GM18520 (cell line): Measurements from ENCODE around the gene NPHP4.

Experiments
- ATAC-seq: cut with Tn5 transposase; IDR thresholded peaks from one replicate; pipeline ENCODE4 v1.9.1; 2021; ENCODE audit not compliant: unreplicated experiment

Gene NPHP4

DNA sequence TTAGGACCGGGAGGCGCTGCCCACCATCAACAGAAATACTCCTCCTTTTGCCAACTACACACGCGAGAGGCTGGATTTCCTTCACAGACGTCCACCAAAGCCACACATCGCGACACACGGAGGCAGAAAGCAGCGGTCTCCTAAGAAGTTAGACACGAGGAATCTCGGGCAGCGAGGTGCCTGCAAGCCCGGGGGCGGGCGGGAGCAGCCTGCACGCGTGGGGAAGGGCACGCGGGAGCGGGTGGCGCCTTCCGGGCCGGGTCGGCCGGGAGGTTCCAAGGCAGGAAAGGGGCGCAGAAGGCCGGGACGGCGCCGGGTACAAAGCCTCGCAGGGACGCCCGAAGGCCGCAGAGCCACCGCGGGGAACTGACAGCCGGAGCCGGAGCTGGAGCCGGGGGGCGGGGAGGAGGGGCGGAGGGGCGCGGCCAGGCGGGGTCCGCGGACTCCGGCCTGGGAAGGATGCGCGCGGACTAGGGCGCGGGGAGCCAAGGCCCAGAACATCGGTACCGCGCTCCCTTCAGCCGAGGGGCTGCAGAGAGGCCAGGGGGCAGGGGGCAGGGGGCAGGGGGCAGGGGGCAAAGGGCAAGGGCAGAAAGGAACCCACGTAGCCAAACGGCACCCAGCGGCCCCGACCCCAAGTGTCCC is 722 bp downstream of the NPHP4 start:
- no peak for ATAC-seq

DNA sequence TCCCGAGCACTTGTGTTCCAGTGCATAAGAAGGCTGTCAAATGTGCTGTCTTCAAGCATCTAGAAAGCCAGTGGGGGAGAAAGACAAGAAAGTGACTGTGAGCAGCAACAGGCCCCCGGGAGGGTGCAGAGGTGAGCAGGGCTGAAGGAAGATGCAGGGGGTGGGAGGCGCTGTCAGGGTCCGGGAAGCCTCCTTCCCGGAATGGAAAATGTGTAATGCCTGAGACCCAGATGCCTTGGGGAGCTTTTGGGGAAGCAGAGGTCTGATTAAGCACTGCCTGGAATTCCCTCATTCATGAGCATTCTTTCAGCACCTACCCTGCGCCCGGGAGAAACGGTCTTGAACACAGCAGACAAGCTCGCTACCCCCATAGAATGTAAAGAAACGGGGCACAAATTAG is 1.3 kb downstream of the NPHP4 start:
- no peak for ATAC-seq

DNA sequence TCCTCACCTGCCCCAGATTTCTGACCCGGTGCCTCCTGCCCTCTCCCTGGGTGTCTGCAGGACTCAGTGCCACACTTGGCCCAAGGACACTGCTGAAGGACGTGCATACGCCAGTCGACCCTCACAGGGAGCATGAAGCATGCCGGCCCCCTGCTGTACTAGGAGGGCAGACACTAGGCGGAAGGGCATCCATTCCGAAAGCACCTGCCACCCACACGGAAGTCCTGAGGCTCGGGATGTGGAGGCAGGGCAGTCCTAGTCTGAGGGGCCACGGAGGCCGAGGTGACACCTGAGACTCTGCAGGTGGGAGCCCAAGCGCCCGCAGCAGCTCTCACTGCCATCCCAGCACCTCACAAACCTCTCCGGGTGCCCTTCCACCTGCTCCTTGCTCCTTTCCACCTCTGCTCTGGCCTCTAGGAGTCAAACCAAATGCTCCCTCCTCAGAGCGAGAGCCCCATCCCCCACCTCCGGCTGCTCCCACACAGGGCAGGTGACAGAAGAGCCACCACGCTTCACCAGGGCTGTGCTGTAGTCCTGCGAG is 2.4 kb downstream of the NPHP4 start:
- ATAC-seq = no peak

DNA sequence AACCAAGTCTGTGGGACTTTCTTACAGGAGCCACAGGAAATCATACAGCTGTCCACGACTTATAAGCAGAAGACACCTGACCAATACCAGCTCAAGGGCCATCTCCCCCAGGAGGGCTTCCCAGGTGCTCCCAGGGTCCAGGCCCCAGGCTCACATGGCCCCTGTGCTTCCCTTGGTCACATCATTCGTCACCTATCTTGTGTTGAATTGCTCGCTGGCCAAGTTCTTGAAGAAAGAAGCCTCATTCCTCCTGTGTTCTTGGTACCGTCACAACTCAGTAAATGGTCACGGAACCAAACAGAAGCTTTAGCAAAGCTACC is 3.0 kb downstream of the NPHP4 start:
- no peak for ATAC-seq

DNA sequence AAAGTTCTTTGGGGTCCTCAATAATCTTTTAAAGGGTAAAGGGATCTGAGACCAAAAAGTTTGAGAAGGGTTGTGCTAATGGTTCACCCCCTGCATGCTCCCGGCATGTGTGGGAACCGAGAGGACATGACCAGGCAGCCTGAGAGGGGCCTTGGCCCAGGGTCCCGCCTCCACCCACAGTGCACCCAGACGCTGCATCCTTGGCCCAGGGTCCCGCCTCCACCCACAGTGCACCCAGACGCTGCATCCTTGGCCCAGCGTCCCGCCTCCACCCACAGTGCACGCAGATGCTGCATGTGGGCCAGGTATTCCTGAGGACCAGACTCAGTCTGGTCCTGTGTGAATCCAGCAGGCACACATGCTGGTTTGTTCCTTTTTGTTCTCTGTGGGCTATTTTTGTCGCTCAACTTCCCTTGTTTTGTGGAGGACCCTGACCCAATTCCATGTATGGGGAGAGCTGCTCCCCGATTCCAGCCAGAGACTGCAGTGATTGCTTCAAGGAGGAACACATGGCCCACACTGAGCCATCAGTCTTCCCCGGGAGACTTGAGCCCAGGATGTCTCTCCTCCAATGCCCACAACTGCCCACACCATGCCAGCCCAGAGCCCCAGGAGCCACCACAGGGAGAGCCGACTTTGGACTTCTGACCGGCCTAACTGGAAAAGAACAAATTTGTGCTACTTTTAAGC is 3.5 kb downstream of the NPHP4 start:
- no peak for ATAC-seq

DNA sequence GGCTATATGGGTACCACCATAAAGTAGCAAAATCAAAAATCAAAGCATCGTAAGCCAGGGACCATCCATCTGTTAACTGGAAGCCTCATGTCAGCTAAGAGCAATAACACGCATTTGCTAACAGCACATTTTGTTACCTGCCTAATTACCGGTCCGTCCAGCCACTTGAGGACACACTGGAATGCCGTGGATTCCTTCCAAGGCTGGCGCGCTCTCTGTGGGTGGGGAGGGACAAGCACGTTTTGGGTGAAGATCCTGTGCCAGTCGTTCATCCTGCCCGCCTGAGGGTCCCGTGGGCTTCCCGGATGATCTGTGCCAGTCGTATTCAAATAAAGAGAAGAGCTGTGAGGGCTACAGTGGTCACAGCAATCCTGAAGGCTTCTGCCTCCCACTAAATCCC is 6.2 kb downstream of the NPHP4 start:
- ATAC-seq = no peak

DNA sequence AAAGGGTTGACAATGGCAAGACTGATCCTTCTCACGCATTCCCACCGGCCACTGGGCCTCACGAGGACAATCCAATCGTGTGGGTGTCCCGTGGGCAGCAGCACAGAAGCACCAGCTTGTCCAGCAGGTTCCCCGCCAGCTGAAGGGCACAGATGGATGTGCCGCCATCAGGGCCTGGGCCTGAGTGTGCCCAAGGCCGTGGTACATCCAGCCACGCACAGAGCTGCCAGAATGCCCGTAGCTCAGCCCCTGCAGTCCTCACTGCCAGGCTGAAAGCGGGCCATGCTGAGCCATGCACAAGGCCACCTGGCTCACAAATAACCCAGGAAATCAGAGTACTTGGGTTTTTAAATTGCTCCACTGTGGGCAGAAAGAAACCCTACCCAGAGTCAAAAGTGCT is 7.0 kb downstream of the NPHP4 start:
- no peak for ATAC-seq

DNA sequence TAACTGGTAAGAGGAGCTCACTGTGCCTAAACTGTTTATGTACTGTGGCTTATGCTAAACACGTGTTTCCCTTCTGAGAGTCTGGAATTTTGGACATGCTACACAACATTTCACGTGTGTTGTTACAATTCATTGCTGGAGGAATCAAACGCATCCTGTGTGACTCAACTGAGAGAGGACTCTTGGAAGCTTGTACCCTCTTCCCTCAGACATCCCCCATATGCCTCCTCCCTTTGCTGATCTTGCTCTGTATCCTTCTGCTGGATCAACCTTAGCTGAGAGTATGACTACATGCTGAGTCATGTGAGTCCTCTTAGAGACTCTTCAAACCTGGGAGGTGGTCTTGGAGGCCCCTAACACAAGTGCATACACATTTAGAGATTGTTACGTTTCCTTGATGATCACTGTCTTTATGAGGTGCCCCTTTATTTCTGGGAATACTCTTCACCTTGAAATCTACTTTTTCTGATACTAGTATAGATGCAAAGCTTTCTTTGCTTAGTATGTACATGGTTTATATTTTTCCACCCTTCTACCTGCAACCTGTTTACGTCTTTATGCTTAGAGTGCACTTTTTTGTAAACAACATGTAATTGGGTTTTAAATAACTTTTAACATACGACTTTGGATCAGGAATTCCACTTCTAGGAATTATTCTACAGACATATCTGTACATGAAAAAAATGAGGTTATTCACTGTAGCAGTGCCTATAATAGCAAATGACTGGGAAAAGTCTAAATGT is 8.7 kb downstream of the NPHP4 start:
- ATAC-seq = no peak

DNA sequence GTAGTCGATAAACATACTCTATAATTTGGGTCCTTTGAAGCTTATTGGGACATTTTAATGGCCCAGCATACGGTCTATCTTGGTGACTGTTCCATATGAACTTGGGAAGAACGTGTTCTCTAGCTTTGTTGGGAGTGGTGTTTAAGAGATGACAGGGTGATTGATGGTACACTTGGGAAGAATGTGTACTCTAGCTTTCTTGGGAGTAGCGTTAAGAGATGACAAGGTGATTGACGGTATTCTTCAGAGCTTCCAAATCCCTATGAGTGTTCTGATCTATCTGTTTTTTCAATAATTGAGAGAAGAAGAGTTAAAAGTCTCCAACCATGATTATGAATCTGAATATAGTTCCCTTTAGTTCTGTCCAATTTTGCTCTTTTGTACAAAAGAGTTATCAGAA is 9.4 kb downstream of the NPHP4 start:
- ATAC-seq = no peak

DNA sequence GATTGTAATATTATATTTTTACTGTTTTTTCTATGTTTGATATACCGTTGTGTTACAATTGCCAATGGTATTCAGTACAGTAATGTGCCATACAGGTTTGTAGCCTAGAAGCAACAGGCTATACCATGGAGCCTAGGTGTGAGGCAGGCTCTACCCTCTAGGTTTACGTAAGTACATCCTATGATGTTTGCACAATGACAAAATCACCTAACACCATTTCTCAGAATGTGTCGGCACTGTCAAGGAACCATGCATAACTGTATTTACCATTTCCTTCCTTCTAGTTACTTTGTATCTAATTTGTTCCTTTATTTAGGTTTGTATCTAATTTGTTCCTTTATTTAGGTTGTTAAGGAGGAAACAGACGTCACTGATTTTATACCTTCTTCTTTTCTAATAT is 9.9 kb downstream of the NPHP4 start:
- ATAC-seq = no peak

DNA sequence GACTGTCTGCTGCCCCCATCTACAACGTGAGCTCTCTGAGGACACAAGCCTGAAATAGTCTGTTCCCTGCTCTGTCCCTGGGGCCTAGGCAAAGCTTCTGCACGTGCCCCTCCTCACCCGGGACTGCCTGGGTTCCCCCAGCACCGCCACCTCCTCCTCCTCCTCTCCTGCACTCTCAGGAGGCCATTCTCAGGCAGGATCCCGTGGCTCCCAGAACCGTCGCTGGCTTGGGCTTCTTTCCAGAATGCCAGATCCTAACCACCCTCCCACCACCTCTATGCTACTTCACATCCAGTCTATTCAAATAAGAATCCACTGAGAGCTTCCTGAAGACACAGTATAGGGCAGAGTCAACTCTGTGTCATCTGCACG is 11.2 kb downstream of the NPHP4 start:
- ATAC-seq = no peak

DNA sequence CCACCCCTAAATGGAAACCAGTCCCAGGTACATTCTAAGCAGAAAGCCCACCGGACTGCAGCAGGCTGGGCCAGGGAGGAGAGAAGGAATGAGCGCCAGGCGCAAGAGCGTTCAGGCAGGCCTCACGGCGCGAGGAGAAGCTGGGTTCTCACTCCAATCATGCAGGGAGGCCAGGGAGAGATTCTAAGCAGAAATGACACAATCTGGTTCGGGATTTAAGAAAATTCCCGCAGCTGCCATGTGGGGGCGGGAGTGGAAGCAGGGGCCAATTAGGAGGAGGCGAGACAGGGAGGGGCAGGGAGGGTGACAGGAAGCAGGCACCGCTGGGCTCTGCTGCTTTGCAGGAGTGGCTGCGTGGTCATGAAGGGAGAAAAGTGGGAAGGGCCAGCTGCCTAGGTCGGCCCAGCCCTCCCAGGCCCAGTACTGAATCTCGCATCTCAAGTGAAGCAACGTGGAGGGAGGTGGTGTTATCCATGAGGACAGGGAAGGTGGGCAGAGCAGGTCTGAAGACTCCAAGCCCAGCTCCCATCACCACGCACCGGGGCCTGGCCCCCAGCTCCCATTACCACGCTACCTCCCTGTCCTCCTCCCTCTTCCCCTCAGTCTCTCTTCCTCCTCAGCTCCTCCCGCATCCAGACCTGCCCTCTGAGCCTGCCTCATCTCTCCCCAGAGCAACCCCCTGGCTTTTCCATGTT is 11.8 kb downstream of the NPHP4 start:
- no peak for ATAC-seq

DNA sequence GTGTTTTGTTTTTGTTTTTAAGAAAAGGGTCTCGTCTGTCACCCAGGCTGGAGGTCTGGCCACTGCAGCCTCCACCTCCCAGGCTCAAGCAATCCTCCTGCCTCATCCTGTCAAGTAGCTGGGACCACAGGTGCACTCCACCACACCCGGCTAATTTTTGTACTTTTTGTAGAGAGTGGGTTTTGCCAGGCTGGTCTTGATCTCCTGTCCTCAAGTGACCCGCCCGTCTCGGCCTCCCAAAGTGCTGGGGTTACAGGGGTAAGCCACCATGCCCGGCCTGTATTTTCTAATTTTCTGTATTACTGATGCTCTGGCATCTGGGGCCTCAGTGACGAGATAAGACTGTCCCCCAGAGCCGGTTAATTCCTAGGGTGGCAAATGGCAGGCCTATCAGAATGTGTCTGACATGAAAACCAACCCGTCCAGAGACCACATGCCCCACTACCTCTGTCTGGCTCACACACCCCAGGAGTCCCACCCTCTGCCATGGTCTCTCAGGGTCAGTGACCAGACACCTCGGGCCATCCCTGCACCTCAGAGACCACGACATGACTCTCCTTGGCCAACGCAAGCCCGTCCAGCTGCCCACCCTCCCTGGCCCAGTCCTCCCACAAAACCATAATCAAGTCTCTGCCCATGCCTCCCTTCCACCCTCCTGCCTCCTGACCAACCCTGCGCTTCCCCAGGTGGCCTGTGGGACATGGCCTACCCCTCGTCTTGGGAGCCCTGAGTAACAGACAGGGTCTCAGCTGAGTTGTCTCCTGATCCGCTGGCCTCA is 12.5 kb downstream of the NPHP4 start:
- ATAC-seq = no peak

DNA sequence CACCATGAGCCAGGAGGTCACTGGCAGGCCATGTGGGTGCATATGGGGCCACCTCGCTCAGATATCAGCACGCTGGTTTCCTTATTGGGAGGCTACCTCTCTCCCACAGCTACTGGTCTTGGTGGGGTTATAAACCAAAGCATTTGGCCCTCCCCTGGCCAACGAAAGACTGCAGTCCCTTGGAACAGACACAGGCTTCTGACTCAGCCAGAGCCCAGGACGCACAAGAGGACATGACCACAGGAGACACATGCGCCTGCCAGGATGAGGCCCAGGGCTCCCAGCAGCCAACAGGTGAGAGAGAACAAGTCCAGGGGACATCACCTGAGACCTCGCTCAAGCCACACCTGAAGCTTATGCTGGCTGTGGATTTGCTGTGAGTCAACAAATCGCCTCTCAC is 13.8 kb downstream of the NPHP4 start:
- ATAC-seq = no peak

DNA sequence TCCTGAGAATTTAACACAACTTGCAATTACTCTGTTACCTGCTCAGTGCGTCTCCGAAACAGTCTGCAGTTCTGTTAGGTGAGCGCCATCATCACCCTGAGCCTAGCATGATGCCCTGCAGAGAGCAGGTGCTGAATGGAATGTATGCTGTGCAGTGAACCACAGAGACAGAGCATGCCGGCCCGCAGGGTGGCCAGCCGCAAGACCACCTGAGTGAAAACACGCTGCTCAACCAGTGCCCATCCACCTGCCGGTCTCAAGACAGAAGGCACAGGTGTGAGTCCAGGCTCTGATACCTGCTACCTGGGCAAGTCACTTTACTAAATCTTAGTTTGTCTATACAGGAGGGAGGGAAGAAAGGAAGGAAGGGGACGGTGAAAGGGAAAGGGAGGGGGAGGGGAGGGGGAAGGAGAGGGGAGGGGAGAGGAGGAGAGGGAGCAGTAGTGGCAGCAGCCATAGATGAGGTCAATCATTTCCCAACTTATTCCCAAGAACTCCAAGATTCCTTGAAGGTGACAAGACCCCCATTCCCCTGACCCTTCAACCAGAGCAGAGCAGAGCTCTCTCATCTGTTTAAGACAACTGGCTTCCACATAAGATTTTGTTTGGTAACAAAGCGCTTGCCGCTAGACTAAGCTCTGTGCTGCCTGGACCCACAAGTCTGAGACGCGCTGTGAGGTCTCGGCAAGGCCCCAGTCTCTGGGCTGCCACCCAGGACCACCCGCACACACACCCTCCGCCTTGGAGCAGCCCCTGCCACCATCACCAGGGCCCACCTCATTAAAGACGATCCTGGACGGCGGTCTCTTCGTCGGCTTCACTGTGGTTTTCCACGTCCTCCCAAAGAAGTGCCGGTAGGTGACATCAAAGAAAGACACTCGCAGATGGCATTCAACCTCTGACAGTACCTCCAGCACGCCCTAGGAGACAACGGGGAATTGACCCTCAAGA is 14.5 kb downstream of the NPHP4 start:
- ATAC-seq = no peak

DNA sequence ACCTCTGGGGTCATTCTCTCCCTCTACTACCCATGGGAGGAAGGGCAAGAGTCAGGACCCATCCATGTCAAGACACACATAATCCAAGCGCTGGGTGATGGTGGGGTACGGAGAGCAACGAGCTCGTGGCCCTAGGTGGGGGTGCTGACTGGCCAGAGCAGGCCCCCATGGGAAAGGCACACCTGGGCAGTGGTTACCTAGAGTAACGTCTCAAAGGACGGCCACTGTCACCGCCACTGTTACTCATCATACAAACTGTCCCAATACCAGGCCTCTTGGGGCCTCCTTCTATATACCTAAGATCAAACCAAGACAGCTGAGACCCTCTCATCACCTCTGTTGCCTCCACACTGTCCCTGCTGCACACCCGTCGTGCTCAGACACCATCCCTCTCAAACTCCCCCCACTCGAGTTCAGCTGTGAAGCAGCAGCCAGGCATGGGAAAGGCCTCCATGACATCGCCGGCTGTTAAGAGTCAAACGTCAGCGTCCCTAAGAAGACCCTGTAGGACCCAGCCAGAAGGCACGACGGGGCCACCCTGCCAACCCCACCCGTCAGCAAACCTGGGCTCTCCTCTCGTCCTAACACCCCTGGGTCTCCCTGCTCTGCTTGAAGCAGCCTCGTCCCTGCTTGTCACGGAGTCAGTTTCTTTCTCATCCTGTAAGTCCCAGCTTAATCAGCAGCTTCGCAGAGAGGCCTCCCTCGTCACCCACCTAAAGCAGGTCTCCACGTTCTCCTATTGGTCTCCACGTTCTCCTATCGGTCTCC is 15.3 kb downstream of the NPHP4 start:
- no peak for ATAC-seq

DNA sequence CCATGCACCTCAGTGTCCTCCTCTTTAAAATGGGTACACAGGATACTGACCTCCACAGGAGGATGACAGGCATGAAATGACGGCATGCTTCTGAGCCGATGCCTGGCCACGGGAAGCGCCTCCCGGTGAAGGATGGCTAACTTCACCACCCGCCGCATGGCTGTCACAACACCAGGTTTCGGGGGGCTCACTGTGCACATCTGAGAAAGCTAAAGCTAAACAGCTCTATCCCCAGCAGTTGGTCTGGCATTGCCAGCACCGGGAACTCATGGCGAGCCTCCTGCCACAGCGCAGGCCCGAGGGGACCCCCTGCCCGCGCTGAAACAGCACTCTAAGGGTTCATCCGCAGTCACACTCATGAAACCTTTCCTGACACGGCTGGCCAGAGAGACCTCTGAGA is 16.0 kb downstream of the NPHP4 start:
- no peak for ATAC-seq

DNA sequence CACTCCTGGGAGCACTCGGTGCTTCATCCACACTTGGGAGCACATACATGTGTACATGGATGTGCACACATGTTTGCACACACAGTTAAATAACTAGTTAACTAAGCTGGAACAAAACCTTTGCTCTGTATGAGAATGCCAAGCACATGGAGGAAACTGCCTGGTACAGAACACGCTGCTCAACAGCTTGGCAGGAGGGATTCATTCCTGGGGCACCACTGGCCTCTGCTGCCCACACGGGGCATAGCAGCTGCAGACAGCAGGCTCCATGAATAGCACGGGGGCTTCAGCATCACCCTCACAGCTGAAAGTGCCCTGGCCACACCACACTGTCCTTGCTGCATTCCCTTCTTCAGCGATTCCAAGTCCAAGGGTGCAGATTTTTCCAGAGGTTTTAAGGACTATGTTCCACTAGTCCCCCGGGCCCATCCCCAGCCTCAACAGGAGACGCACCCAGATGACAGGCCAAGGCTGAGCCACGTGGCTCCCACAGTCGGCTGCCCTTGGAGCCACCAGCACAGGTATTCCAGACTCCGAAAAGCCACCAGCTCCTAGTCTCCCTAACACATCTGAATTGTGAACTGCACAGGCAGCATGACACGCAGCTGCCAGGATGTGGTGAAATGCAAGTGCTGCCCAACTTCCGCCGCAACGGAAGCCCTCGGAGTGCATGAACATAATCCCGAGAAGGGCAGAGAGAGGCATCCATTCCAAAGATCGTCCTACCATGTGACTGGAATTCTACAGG is 16.9 kb downstream of the NPHP4 start:
- ATAC-seq = no peak
